GM04503 (cell line): Measurements from ENCODE around the gene MINDY3.
"Not testable (repeated sequence)": the region's sequence is repeated elsewhere in the genome, so short reads cannot be mapped to it uniquely, and the experiment has no call there.

Source experiments
- DNase-seq: peaks from one replicate; pipeline ENCODE4 v3.0.0-alpha.2; 2012; ENCODE audit warnings: low read depth

MINDY3 gene

GRCh38 chr10:15780353-15781135 lies 79.8 kb downstream of the MINDY3 start:
- DNase-seq = no peak

GRCh38 chr10:15775513-15775912 lies 84.8 kb downstream of the MINDY3 start:
- DNase-seq = peak; percentile 45

GRCh38 chr10:15774534-15774933 lies 85.8 kb downstream of the MINDY3 start:
- DNase-seq = not testable (repeated sequence)

GRCh38 chr10:15764892-15765454 lies 95.3 kb downstream of the MINDY3 start:
- no peak for DNase-seq

GRCh38 chr10:15763006-15763405 lies 97.3 kb downstream of the MINDY3 start:
- no peak for DNase-seq

GRCh38 chr10:15762239-15762638 lies 98.1 kb downstream of the MINDY3 start:
- DNase-seq = not testable (repeated sequence)

GRCh38 chr10:15761224-15761623 lies 99.1 kb downstream of the MINDY3 start:
- not testable (repeated sequence) for DNase-seq

- DNase-seq = no peak
Observed at GRCh38 chr10:15760681-15761080, 99.6 kb downstream of the MINDY3 start.

GRCh38 chr10:15759265-15759664 lies 101.0 kb downstream of the MINDY3 start:
- DNase-seq = no peak

- no peak for DNase-seq
Observed at GRCh38 chr10:15758618-15759017, 101.7 kb downstream of the MINDY3 start.

GRCh38 chr10:15754937-15755336 lies 105.4 kb downstream of the MINDY3 start:
- no peak for DNase-seq

- no peak for DNase-seq
Observed at GRCh38 chr10:15751046-15751445, 109.3 kb downstream of the MINDY3 start.

GRCh38 chr10:15748126-15748525 lies 112.2 kb downstream of the MINDY3 start:
- DNase-seq = no peak

GRCh38 chr10:15747632-15748031 lies 112.7 kb downstream of the MINDY3 start:
- no peak for DNase-seq

- DNase-seq = peak; percentile 70
Observed at GRCh38 chr10:15745751-15746150, 114.6 kb downstream of the MINDY3 start.

- DNase-seq = no peak
Observed at GRCh38 chr10:15744217-15744865, 116.0 kb downstream of the MINDY3 start.

GRCh38 chr10:15743443-15743842 lies 116.9 kb downstream of the MINDY3 start:
- no peak for DNase-seq

- DNase-seq = no peak
Observed at GRCh38 chr10:15742836-15743235, 117.5 kb downstream of the MINDY3 start.

GRCh38 chr10:15742102-15742501 lies 118.2 kb downstream of the MINDY3 start:
- no peak for DNase-seq

GRCh38 chr10:15741581-15741980 lies 118.7 kb downstream of the MINDY3 start:
- DNase-seq = no peak

- DNase-seq = no peak
Observed at GRCh38 chr10:15740261-15740660, 120.0 kb downstream of the MINDY3 start.

- DNase-seq = no peak
Observed at GRCh38 chr10:15739254-15739970, 120.9 kb downstream of the MINDY3 start.
